GM19025 (cell line): ENCODE data around the gene RELN.
"Not testable (repeated sequence)": the region's sequence is repeated elsewhere in the genome, so short reads cannot be mapped to it uniquely, and the experiment has no call there.

Experiments
- ATAC-seq: cut with Tn5 transposase; IDR thresholded peaks from one replicate; pipeline ENCODE4 v1.9.1; 2021; ENCODE audit warnings: mild to moderate bottlenecking, low read depth, moderate library complexity; ENCODE audit not compliant: unreplicated experiment

The RELN gene

GRCh38 chr7:103857435-103857834 lies 132.0 kb downstream of the RELN start:
- ATAC-seq = no peak

DNA sequence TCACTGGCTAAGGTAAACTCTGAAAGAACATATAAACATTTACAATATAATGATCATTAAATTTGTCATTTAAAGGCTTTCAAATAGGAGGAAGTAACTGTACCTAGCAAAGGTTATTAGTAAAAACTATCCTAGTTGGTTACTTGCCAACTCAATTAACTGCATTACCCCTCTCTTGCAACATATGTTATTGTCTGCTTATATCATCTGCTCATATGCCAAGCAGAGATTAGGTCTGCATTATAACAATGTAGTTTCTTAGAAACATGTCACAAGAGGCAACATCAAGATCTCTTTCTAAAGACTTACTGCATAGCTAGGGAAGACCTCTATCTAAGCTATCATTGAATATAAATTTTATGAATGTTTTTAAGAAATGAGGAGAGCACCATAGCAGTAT lies 132.5 kb downstream of the RELN start:
- ATAC-seq = no peak

DNA sequence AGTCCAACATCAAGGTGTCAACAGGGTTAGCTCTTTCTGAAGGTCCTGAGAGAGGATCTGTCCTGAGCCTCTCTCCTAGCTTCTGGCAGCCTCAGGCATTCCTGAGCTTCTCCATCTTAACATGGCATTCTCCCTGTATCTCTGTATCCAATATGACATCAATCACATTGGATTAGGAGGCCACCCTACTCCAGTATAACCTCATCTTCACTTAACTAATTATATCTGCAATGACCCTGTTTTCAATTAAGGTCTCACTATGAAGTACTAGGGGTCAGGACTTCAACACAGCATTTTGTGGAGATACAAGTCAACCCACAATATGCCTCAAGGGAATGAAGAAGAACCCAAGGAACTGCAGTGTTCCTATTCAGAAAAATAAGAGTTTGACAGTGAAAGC lies 133.8 kb downstream of the RELN start:
- no peak for ATAC-seq

GRCh38 chr7:103854611-103855010 lies 134.8 kb downstream of the RELN start:
- no peak for ATAC-seq

- no peak for ATAC-seq
These were observed 138.1 kb downstream of the RELN start for GRCh38 chr7:103851357-103851756.

- ATAC-seq = no peak
These were observed 145.6 kb downstream of the RELN start for GRCh38 chr7:103843689-103844480.

DNA sequence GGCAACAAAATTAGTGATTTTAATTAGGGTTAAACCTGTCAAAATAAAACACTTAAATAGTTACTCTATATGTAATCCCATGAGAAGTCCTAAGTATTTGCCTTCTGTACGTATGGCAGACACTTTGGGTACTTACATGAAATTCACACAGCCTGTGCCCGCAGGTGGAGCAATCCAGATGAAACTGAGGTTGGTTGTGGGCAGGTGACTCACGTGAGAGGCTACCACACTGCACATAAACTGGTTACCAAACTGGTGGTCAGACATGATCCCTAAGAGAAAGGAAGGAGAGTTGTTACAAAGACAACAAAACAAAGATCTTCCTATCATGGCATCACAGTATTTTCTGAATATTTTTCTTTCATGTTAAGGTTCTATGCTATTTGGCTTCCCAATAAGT lies 156.1 kb downstream of the RELN start:
- ATAC-seq = no peak

DNA sequence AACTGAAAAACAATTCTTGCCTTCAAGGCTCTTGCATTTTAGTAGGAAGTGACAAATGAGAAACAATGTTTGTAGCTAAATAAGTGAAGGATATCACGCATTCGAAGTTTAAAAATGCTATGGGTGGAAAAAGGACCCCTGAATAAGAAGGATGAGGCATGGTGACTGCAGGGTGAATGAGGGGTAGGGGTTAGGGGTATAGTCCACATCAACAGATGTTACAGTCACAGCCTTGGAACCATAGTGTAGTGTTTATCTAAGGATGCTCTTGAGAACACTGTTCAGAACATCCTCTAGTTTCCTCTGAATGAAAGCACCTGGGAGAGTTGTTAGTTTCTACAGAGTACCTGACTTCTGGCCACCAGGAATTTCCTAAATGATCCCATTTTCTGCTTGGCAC lies 157.0 kb downstream of the RELN start:
- no peak for ATAC-seq

DNA sequence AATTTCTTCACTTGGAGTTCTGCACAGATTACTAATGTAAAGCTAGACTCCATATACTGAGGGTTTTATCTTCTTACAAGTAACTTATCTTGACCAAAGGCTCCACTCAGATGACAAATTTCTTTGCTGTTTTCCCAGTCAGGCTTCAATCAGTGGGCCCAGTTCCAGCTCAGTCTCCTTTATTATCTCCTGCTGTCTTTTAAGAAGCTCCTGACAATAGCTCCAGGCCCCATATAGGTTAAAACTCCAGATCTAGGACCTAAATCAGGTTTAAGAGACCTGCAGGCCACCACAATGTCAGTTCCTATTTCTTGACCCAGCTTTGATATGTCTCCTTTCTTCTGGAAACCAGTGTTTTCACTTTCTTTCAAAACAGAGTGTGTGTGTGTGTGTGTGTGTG lies 165.2 kb downstream of the RELN start:
- ATAC-seq = no peak

DNA sequence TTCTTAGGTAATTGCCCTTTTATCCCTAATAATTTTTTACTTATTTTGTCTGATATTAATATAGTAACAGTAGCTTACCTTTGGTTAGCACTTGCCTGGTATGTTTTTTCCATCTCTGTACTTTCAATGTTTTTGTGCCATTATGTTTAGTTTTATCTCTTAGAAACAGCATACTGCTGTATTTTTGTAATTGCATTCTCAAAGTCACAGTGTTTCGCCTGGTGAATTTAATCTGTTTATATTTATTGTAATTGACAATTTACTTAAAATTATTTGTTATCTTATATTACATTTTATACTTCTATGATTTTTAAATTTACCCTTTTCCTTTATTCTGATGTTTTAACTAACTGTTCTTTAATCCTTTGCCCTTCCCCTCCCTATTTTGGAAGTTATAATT lies 166.4 kb downstream of the RELN start:
- no peak for ATAC-seq

- no peak for ATAC-seq
These were observed 168.4 kb downstream of the RELN start for GRCh38 chr7:103821092-103821491.

GRCh38 chr7:103815972-103816371 lies 173.5 kb downstream of the RELN start:
- ATAC-seq = not testable (repeated sequence)

DNA sequence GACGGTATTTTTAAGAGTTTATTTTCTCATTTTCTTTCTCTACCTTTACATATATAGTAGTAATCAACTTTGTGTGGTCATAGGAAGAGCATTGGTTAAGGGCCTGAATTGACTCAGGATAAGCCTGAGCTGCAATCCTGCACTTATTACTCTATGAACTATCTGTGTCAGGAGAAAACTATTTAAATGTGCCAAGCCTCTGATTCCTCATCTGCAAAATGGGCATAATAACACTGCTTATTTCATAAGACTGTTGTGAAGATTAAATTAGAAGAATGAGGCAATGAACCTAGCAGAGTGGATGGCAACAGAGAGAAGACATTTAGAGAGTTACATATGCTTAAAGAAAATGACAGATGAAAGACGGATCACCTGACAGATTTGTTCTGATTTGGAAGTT lies 175.5 kb downstream of the RELN start:
- no peak for ATAC-seq

GRCh38 chr7:103811997-103812396 lies 177.5 kb downstream of the RELN start:
- no peak for ATAC-seq

DNA sequence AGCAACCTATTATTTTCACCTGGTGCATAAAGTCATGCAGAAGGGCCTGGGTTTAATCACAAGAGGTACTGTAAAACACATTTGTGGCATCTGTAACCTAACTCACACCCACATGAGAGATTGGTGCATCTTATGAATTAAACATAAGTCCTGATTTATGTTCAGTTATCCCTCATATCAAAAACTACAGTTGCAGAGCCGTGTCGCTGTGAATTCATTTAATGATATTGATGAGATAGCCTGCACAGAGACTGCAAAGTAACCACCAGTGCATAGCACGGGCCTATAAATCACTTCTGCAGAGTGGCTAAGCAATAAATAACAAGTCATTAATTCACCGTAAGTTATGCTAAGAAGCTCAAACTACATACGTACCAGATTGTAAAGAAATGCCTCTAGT lies 178.2 kb downstream of the RELN start:
- ATAC-seq = no peak

GRCh38 chr7:103810112-103810744 lies 179.2 kb downstream of the RELN start:
- no peak for ATAC-seq

DNA sequence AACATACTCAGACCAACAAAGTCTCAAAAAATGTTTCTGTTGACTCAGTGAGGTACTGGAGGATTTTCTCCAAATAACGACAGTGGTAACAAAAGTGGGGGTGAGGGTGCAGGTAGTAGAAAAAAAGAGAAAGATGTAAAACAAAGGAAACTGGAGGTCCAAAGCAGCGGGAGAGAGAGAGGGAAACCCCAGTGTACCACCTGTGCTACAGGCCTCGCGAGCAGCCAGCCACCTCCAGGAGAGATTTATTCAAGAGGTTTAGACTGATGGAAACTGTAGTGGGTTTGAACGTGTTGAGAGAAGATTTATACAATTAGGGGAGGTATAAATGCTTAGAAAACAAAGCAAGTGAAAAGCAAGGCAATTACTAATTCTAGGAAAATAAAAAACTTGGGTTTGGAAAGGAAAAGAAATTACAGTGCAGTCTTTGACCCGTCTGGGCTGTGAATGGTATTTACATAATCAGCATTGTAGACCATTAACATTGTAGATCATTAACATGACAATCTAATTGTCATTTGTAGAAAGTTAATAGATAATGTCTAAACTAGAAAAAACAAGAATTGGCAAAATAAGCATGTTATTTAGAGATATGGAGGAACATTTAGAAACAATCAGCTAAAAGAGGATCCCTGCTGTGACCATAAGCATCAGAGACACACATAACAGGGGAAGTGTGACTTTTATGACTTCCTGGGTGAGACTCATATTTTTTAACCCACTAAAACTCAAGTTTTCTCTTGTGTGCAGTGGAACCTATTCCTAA lies 180.0 kb downstream of the RELN start:
- no peak for ATAC-seq

DNA sequence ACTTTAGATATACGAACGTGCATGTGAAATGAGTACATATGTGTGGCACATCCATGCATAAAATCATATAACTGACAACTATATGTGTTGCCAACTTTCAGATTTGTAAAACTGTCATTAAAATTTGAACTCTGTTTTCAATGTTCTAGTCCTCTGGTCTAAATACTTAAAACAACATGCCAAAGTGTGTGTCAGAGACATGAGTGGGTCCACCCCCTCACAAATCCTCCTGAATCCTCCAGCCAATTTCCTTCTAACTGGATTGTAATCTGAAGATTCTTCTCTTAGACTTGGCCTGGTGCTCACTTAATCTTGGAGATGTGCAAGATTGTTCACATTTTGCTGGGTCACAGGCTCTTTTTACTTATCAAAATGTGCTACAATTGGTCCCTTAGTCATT lies 184.1 kb downstream of the RELN start:
- no peak for ATAC-seq

GRCh38 chr7:103803631-103804030 lies 185.8 kb downstream of the RELN start:
- no peak for ATAC-seq

DNA sequence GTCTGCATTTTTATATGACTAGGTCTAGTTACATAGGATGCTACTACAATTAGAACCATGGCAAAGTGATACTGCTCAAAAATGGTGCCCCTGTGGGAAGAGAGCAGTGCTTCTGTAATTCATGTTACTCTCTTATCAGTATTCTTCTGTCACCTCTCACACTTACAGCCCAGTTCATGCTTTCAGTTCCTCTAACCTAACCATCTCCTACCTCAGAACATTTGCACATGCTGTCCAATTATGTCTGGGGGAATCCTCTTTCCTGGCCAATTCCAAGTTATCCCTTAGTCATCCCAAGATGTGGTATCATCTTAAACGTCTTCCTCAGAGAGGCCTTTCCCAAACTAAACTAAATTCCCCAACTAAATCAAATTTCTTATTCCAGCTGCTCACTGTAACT lies 190.2 kb downstream of the RELN start:
- ATAC-seq = no peak

DNA sequence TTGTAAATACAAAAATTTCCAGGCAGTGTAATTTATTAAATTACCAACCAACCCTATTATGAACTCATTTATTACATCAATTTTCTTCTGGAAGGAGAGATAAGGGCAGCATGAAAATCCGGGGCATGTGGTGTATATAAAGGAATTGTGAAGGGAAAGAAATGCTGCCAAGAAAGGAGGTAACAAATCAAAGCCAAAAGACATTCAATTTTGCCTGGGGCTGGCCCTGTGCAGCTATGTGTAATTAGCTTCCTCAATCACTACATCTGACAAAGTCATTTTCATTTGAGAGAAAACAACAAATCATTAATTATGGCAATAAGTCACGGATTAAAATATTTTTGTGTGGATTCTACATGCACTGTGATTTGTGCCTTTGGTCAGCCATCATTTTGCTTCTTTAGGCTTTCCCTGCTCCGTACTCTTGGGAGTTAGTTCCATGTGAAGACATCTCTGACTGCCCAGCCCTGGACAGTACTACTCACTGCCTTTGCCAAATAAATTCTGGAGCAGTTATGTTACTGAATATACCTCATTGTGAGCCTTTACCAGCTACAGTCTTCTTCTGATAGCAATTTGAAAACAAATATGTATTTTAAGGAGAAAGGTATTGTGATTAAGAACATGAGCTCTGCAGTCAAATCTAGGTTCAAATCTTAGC lies 191.7 kb downstream of the RELN start:
- no peak for ATAC-seq
